ENCODE results near the gene PLSCR4.
"Not testable (repeated sequence)": the region's sequence is repeated elsewhere in the genome, so short reads cannot be mapped to it uniquely, and the experiment has no call there.

PLSCR4 gene

DNA sequence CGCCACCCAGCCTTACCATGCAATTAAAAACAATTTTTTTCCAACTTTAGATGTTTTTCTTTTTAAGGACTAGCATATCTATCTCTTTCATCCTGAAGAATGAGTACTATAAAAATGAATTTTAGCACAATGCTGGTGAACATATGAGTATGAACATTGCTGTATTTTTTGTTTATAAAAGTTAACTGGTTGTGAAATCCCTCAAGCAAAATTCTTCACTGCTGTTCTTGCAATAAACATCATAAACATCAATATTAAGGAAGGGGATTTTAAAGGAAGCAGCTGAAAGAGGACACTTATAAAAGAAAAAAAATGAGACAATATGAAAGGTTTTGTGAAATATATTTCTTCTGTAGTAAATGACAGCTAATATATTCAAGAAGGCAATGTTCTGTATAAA, 3.0 kb downstream of the PLSCR4 start:
- in situ Hi-C loops (cut with MboI; ENCODE audit: low sequenced_read_pairs), result no loop called here

DNA sequence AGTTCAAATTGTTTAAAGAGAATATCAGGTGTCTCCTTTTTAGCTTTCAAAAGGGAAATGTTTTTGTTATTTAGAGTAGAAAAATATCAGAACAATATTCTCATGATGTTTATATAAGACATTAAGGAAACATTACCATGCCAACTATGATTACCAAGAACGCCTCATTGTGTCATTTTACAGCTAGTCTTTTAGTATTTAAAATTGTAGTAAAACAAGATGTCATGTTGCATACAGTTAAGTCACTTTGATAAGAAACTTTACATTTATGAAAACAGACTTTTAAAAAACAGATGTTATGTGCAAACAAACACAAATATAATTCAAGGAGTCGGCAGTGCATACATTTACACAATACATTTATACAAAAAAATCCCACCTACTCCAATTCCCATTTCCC, 4.4 kb downstream of the PLSCR4 start:
- in situ Hi-C loops (cut with MboI; ENCODE audit: low sequenced_read_pairs), result no loop called here

DNA sequence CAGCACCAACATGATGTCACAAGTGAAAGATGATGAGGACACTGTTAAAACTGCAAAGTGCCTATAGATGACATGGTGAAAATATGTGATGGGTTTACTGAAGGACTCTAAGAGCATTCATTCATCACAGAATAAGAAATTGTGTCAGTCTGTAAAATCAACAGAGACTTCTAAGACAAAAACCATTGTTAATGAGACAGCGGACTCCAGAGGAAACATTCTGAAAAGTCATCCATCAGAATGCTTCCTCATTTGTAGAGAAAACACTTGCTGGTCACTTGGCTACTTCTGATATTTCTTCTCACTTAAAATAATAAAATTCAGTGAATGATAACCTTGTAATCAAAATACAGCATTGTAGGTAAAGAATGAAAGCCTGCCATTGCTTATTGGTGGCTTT, 7.3 kb downstream of the PLSCR4 start:
- in situ Hi-C loops (cut with MboI; ENCODE audit: low sequenced_read_pairs), result no loop called here

DNA sequence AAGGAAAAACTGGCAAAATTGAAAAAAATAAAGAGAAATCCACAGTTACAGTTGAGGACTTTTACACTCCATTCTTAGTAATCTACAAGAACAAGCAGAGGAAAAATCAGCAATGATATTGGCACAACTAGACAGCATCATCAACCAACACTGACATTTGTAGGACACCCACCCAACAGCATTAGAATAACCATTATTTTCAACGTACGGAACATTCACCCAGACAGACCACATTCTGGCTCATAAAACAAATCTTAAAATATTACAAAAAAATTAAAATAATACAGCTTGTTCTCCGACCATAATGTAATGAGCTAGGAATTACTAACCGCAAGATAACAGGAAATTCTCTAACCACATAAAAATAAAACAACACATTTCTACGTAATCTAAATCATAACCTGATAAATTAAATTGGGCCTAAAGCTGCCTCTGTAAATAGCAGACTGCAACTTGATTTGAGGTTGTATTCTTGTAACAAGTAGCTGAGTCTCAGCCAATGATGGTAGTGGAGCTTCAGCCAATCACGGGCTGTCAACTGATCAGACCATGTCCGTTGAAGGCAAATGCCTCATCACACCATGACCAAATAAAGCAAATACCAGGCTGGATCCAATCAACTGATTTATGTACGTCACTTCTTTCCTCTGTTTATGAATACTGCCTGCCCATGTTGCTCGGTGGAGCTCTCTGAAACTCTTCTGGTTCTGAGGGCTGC, 9.2 kb downstream of the PLSCR4 start:
- in situ Hi-C loops (cut with MboI; ENCODE audit: low sequenced_read_pairs), result no loop called here

DNA sequence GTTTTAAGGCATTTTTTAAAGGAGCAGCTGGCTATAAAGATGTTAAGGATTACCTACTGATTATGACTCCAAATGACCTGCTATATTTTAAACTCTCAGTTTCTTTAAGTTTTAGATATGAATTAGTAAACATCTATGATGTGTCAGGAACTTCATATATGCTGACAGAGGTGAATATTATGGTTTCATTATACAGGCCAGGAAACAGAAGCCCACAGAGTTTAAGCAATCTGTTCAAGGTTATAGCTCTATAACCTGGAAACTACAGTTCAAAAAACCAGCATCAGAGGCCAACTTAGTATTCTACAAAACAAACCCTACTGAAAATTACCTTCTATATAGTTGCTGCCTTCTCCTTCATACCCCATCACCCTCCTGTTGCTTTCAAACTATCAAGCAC, 17.4 kb downstream of the PLSCR4 start:
- in situ Hi-C loops (cut with MboI; ENCODE audit: low sequenced_read_pairs), result no loop called here

DNA sequence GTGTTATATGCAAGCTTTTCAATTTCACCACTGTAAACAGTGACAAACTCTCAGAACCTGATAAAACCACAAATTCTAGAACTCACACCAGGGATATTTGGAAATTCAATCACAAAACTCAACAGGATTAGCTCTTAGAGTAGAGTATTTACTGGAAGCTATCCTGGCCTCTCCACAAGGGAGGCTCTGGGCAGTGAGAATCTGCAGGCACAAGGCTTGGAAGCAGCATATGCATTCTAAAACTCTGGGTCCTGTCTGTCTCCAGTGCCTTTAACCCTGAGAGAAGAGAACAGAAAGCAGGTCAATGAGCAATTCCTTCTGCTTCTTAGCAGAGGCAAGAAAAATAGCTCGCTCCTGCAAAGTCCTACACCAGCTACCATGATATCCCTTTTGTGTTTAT, 23.4 kb downstream of the PLSCR4 start:
- in situ Hi-C loops (cut with MboI; ENCODE audit: low sequenced_read_pairs), result no loop called here

DNA sequence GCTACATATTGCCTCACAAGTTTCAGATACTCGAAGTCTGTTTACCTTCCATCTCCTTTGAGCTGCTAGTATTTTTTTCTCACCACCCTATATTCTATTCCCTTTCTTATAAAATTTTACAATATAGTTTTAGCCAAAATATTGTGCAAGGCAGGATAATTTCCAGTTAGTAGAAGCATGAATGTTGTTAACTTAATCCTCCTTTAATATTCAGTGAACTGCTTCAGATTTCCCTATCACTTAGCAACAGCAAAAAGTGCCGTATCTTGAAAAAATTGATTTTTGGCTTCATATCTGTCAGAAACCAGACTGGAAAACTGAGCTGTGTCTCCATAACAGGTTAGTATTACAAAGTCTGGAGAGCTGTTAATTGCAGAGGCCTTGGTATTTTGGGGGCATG, 24.0 kb downstream of the PLSCR4 start:
- in situ Hi-C loops (cut with MboI; ENCODE audit: low sequenced_read_pairs), result no loop called here

DNA sequence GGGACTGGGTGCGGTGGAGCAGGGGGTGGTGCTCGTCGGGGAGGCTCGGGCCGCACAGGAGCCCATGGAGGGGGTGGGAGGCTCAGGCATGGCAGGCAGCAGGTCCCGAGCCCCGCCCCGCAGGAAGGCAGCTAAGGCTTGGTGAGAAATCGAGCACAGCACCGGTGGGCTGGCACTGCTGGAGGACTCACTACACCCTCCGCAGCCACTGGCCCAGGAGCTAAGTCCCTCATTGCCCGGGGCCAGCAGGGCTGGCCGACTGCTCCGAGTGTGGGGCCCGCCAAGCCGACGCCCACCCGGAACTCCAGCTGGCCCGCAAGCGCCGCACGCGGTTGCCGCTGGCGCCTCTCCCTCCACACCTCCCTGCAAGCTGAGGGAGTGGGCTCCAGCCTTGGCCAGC, 25.4 kb downstream of the PLSCR4 start:
- in situ Hi-C loops (cut with MboI; ENCODE audit: low sequenced_read_pairs), result not testable (repeated sequence)

DNA sequence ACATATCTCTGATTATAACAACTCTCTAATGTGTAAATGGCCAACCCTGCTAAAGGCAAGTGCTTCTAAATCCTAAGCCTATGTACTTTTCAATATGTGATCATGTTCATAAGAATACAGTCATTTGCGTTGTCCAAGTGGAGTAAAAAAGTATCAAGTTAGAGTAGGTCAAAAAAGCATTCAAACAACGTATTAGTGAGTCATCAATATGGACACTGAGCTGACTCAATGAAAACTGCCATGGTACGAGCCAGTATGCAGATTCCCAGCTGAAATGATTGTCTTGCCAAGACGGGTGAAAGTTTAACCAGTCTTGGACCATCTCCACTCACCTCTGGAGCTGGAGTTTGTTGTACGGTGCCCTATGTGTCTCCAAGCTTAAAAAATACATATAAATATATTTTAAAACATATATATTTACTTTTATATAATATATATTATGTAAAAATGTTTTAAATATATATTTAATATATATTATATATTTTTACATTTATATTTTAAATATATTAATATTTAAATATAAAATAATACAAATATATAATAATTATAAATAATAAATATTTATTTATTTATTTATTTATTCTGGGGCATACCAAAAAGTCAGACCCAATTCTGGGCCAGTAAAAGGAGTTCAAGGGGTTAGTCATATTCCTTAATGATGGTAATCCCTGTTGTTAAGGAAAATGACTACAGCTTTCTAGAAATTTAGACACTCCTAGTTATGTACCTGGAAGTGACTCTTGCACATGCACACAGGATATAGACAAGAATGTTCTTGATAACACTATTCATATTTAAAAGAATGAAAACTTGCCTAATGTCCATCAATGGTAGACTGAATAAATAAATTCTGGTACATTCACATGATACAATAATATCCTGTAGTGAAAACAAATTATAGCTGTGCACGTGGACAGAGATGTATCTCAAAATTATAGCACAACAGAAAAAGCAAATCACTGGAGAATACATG, 27.2 kb downstream of the PLSCR4 start:
- in situ Hi-C loops (cut with MboI; ENCODE audit: low sequenced_read_pairs), result loop anchor here (25.0 kb wide), 1 partner anchor 364 kb away; no protein-coding TSS in a partner anchor

DNA sequence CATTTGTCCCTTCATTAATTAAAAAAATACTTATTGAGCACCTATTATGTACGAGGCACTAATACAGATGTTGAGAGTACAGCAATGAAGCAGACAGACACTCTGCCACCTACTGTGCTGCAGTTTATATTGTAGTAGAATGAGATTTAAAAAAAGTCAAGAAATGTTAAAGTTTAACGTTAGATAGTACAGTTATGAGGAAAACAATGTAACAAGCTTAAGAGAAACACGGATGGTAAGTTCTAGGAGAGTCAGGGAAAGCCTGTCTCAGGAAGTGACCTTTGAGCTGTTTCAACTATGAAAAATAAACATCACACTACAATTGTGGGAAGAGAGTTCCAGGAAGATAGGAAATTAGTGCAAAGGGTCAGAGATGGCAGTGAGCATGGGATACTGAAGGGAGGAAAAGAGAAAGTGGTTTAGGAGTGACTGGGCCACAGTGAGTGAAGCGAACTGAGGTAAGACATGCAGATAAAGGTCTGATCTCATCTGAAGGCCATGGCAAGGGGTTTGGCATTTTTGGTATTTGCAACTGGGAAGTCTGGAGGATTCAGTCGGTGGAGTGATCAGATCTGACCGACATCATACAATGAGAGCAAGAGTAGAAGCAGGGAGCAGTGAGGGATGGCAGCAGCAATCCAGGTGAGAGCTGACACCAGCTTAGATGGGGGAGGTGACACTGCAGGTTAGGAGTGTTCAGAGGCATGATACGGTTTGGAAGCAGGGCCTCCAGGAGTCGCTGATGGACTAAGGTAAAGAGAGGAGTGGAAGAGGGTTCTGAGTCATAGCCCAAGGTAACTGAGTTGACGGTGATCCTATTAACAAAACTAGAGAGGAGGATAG, 28.5 kb downstream of the PLSCR4 start:
- in situ Hi-C loops (cut with MboI; ENCODE audit: low sequenced_read_pairs), result loop anchor here (25.0 kb wide), 1 partner anchor 365 kb away; no protein-coding TSS in a partner anchor

DNA sequence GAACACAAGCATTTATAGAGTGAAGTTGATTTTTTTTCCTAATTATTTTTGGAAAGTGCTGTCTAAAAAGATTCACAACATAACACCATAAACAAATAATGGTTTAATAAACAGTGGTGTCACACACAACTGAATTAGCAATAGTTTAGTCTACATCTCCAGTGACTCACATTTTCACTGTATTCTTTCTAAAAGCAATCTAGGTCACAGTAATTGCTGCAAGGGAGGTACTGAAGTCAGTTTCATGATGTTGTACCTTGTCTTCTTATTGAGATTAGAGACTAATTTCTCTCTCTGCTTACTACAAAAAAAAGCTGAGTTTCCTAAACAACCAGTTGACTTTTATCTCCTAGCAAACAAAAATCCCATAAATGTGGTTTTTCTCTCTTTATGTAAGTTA, 29.6 kb downstream of the PLSCR4 start:
- in situ Hi-C loops (cut with MboI; ENCODE audit: low sequenced_read_pairs), result loop anchor here (25.0 kb wide), 1 partner anchor 366 kb away; no protein-coding TSS in a partner anchor

DNA sequence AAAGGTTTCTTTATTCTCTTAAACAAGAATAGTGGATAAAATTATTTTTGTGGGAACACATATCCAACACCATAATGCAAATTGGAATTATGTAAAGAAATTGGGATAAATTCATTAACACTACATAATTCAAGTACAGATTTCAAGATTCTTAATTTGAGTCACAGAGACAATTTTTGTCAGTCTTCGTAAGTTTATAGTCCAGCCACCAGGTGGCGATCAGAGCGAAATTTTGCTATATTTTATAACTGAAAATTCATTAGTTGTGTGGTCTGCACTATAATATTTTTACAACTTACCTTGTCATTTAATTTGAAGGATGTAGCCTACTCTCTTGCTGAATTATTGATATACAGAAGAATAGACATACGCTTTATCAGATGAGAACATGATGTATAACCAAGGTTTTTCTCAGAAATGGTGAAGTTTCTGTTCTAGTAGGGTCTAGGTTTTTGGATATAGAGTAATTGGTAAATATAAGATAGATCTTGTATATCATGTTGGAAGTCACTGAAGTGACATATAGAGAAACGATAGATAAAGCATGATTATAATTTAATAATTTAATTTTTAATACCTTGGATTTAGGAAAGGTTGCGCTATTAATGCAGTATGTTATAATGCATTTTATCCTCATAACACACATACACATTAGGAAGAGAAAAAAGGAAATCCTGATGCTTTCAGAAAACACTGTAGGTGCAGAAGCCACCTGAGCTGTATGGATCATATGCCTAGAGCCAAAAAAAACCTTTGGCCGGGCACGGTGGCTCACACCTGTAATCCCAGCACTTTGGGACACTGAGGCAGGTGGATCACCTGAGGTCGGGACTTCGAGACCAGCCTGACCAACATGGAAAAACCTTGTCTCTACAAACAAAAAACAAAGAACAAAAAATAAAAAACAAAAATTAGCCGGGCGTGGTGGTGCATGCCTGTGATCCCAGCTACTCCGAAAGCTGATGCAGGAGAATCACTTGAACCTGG, 31.7 kb downstream of the PLSCR4 start:
- in situ Hi-C loops (cut with MboI; ENCODE audit: low sequenced_read_pairs), result loop anchor here (25.0 kb wide), 1 partner anchor 368 kb away; no protein-coding TSS in a partner anchor

DNA sequence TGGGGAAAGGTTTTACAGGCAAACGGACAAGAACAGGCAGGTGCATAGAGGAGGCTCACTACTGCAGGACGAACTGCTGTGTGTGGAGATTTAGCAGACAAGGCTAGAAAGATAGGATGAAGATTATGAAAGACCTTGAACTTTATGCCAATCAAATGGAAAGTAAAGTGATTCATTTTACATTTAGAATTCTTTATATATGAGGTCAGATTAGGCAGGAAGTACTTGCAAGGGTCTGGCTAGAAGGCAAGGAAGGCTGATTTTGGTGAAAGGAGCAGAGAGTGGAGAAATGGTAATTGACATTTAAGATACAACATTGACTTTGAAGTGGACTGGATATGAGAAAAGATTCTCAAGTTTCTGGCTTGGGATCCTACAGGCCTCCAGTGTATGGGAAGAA, 33.6 kb downstream of the PLSCR4 start:
- in situ Hi-C loops (cut with MboI; ENCODE audit: low sequenced_read_pairs), result loop anchor here (25.0 kb wide), 1 partner anchor 370 kb away; no protein-coding TSS in a partner anchor

DNA sequence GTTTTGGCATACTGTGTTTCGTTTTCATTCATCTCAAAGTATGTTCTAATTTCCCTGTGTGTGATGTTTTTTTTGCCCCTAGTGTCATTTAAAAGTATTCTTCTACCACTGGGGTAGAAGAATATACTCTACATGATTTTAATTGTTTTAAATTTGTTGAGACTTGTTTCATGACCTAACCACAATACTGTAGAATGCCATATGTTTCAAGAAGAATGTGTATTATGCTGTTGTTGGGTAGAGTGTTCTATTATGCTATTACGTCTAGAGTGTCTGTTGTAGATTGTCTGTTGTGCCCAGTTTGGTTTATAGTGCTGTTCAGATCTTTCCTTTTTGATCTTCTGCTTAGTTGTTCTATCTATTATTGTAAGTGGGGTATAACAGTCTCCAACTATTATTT, 36.4 kb downstream of the PLSCR4 start:
- in situ Hi-C loops (cut with MboI; ENCODE audit: low sequenced_read_pairs), result loop anchor here (25.0 kb wide), 1 partner anchor 373 kb away; no protein-coding TSS in a partner anchor

DNA sequence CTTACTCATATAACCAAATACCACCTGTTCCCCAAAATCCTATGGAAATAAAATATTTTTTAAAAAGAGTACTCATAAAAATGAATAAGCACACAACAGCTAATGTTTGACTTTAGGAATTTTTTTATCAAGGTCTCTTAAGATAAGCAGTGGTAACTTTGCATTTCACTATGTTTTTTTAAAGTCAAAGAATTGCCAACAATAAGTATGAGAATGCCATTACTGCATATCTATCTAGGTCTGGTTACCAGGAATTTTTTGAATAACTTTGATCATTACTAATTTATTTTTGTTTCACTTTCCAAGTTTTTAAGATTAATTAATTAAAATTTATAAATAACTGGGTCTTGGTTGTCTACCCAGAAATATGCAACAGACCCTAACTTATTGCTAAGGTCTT, 41.5 kb downstream of the PLSCR4 start:
- in situ Hi-C loops (cut with MboI; ENCODE audit: low sequenced_read_pairs), result loop anchor here (25.0 kb wide), 1 partner anchor 378 kb away; no protein-coding TSS in a partner anchor

DNA sequence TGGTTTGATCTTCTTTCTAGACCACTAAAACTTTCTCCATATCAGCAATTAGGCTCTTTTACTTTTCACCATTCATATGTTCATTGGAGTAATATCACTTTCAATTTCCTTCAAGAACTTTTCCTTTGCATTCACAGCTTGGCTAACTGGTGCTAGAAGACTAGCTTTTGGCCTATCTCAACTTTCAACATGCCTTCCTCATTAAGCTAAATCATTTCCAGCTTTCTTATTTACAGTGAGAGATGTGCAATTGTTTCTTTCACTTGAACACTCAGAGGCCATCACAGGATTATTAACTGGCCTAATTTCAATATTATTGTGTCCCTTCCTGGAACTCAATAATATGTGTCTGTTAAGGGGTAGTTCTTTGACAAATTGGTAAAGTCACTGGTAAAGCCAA, 47.1 kb downstream of the PLSCR4 start:
- in situ Hi-C loops (cut with MboI; ENCODE audit: low sequenced_read_pairs), result loop anchor here (25.0 kb wide), 1 partner anchor 384 kb away; no protein-coding TSS in a partner anchor

DNA sequence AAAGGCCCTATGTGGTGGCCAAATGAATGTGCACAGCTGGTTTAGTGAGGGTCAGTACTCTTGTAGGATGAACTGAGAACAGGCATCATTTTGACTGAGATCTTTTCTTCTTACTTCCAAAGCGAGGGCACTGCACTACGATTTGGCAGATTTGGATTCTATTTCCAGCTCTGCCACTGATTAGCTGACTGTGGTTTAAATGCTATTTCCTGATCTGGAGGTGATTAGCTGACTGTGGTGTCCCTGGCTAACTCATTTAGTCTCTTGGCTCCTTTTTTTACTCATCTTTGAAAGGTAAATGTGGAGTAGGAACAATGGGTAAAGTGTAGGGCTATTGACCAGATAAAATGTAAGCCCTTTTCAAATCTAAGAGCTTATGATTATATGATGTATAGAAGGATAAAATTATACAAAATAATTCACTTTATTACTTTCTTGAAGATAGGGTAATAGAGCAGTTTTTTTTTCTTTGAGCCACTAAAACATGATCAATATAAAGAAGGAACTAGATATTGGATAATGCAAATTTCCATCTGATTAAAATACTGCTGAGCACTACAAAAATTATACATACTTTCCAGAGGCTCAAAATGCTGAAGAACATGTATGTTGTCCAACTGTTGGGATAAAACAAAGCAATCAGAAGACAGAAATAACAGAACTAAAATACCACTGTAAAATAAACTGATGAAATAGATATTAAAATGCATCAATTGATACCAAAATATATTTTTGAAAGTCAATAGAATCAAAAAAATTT, 50.3 kb downstream of the PLSCR4 start:
- in situ Hi-C loops (cut with MboI; ENCODE audit: low sequenced_read_pairs), result loop anchor here (25.0 kb wide), 1 partner anchor 387 kb away; no protein-coding TSS in a partner anchor

DNA sequence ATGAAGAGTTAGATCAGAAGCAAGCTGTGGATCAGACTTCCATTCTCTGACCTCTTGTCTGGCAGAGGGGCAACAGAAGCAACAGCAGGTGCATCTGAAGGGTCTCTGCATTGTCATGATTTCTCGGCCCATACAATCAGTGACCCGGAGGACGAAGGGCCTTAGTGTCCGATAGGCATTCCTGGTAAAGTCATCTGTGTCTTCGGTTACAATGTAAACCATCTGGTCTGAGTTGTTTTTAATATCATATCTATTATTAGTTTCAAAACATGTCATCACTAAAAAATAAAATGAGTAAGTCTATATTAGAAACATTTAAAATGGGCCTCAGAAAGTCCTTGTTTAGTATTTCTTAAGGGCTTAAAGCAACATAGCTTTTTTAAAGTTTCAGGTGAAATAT, 51.1 kb downstream of the PLSCR4 start:
- in situ Hi-C loops (cut with MboI; ENCODE audit: low sequenced_read_pairs), result loop anchor here (25.0 kb wide), 1 partner anchor 388 kb away; no protein-coding TSS in a partner anchor

DNA sequence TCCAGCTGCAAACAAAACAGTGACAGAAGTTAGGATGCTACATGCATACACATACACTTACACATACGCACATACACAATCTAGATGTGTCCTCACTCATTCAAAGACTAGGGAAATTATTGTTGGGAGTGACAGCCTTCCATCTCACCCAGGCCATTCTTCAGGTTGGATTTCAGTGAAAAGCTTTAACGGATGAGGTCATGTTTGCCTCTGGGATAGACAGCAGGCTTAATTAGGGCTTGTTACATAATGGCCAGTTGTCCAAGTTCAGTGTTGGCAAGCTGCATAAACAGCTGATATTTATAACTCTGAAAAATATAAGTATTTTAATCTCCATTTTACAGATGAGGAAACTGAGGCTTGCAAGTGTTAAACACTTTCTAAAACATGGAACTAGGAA, 54.1 kb downstream of the PLSCR4 start:
- in situ Hi-C loops (cut with MboI; ENCODE audit: low sequenced_read_pairs), result no loop called here
